OCI-LY7 (cell line): ENCODE measurements around the gene STKLD1.

ENCODE experiments used
- CTCF ChIP-seq: fragments of 200-600 bp; sonication (generic); conservative IDR thresholded peaks from 2 replicates; pipeline ENCODE4 v1.5.1; 2014; ENCODE audit warnings: mild to moderate bottlenecking, antibody characterized with exemption, low read length, moderate library complexity, mixed read lengths
- EZH2phosphoT487 ChIP-seq: fragments of 200-600 bp; sonication (generic); IDR thresholded peaks from 2 replicates; pipeline ENCODE4 v1.6.1; 2018; ENCODE audit warnings: low read depth, borderline replicate concordance, mild to moderate bottlenecking, mixed run types, antibody characterized with exemption, low read length, moderate library complexity, mixed read lengths

GRCh38 chr9:133333011-133333410 is 43.2 kb upstream of the STKLD1 start:
- no peak for TF ChIP-seq CTCF
- TF ChIP-seq EZH2phosphoT487 = no peak
